Esophagus muscularis mucosa (tissue), 4 donors: ENCODE measurements around the gene MOB2. TPM values are rescaled to one million over a fixed set of nuclear protein-coding genes. Genes with fewer than 3 reads are reported as not detected.
A peak's percentile ranks its signal among the peaks of the same experiment; 100 is the strongest.

Experiments used
- DNase-seq: peaks from one replicate; pipeline ENCODE4 v3.0.0-alpha.2; 2017; ENCODE audit errors: extremely low spot score
- H3K27ac ChIP-seq, 4 donors: fragments of 200-600 bp; sonication (generic); replicated peaks in 1 of 4; 1 replicate in 3 of 4; 2 replicates in 1 of 4; pipeline ENCODE4 v1.5.1; 2016 to 2019; ENCODE audit warnings: mild to moderate bottlenecking in 1 of 4
- H3K27me3 ChIP-seq, 4 donors: fragments of 200-600 bp; sonication (generic); one replicate each; pipeline versions ENCODE4 v1.5.1 to v1.6.0; 2016 to 2019
- H3K36me3 ChIP-seq, 4 donors: fragments of 200-600 bp; sonication (generic); one replicate each; pipeline ENCODE4 v1.5.1; 2016 to 2019
- H3K4me1 ChIP-seq, 4 donors: fragments of 200-600 bp; sonication (generic); one replicate each; pipeline ENCODE4 v1.5.1; 2016 to 2019
- H3K4me3 ChIP-seq, 4 donors: fragments of 200-600 bp; sonication (generic); 1 replicate in 2 of 4; 2 replicates in 2 of 4; pipeline ENCODE4 v1.5.1; 2016 to 2019; ENCODE audit warnings: mild to moderate bottlenecking in 4 of 4, moderate library complexity in 1 of 4
- H3K9me3 ChIP-seq, 4 donors: fragments of 200-600 bp; sonication (generic); 1 replicate in 3 of 4; 2 replicates in 1 of 4; pipeline ENCODE4 v1.5.1; 2016 to 2019
- EP300 ChIP-seq: sonication (generic); formaldehyde crosslinking; IDR thresholded peaks from one replicate; pipeline ENCODE4 v1.6.1; 2017; ENCODE audit warnings: antibody characterized with exemption
- POLR2A ChIP-seq: fragments of 450-650 bp; IDR thresholded peaks from one replicate; pipeline ENCODE4 v1.6.1; 2017; ENCODE audit warnings: antibody characterized with exemption, moderate library complexity, mild to moderate bottlenecking, low read depth
- POLR2AphosphoS5 ChIP-seq, 2 donors: sonication (generic); formaldehyde crosslinking; IDR thresholded peaks; one replicate each; pipeline ENCODE4 v1.6.1; 2017; ENCODE audit warnings: antibody characterized with exemption in 2 of 2
- WGBS: methylation state at CpG from one replicate; pipeline ENCODE4 v1.1.5; 2018; 5-methylcytosine and 5-hydroxymethylcytosine counted together
- intact Hi-C: fragments of 100-400 bp; cut with DNase I; formaldehyde crosslinking; loops from one replicate; pipeline ENCODE4 v1.15.1; 2023
- total RNA-seq, 4 donors: library from RNA; depleted of rRNA; stranded (reverse); fragments of >200 nt; gene quantifications; one replicate each; pipeline versions ENCODE4 v1.1.0 to v1.2.1, GENCODE V29; 2016
- TF ChIP-seq, protein P1 (sequence below), 3 experiments: fragments of 200-600 bp in 2 of 3; fragments of 450-650 bp in 1 of 3; sonication (generic) in 2 of 3; IDR thresholded peaks; one replicate each; pipeline ENCODE4 v1.5.1; 2017 to 2019; ENCODE audit warnings: antibody characterized with exemption in 3 of 3, mild to moderate bottlenecking in 2 of 3, moderate library complexity in 1 of 3

The MOB2 gene
- total RNA-seq, 4 donors from 2014 or later: 66.6 to 115 (median 89.5) TPM

DNA sequence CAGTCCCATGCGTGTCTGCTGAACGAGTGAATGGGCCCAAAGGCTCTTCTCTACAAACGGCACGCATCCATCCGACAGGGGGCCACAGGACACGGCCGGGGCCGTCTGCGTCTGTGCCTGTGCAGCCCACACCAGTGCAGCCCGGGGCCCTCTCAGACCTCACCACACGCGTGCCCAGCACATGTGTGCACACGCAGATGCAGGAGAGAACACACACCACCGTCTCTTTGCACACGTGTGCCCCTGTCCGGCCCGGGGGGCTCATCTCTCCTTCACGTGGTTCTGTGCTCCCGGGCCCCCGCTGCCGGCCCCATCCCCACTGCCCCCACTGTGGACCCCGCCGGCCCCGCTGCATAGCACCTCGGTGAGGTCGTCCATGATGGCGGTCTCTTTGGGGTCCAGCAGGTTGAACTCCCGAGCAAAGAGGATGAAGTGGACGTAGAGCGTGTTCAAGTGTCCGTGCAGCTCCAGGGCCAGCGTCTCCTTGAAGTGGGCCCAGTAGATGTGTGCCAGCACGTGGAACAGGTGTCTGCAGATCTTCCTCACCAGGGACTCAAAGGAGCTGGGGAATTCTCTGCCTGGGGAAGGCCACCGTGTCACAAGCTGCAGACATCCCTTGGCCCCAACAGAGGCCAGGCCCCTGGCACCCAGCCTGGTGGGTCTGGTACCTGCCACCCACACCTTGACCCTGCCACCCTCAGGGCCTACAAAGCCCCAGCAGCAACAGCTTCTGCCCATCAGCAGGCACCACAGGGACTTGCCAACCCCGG, 16.5 kb downstream of the MOB2 start:
- Histone ChIP-seq H3K27ac (peak overlapping the region in 3 of 4 donors; percentile 27 to 60 (median 56)), H3K9me3 (no peaks in the 10 kb centered on the region), H3K27me3 (no peaks in the 10 kb centered on the region), H3K4me3 (no peak overlapping the region), H3K36me3 (peaks cover 36 to 95% (median 85%) of the 10 kb centered on the region in 4 donors), H3K4me1 (peaks cover 0 to 30% (median 20%) of the 10 kb centered on the region in 4 donors)
- intact Hi-C loops: no loop called here
- 84% methylated on average over 24 of the region's 35 CpGs for WGBS
- TF ChIP-seq, protein P1, sequence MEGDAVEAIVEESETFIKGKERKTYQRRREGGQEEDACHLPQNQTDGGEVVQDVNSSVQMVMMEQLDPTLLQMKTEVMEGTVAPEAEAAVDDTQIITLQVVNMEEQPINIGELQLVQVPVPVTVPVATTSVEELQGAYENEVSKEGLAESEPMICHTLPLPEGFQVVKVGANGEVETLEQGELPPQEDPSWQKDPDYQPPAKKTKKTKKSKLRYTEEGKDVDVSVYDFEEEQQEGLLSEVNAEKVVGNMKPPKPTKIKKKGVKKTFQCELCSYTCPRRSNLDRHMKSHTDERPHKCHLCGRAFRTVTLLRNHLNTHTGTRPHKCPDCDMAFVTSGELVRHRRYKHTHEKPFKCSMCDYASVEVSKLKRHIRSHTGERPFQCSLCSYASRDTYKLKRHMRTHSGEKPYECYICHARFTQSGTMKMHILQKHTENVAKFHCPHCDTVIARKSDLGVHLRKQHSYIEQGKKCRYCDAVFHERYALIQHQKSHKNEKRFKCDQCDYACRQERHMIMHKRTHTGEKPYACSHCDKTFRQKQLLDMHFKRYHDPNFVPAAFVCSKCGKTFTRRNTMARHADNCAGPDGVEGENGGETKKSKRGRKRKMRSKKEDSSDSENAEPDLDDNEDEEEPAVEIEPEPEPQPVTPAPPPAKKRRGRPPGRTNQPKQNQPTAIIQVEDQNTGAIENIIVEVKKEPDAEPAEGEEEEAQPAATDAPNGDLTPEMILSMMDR (IDR thresholded peaks at IDR 0.05): no peak
- TF ChIP-seq POLR2AphosphoS5 (IDR thresholded peaks at IDR 0.05): no peak
- DNase-seq: no peak

- intact Hi-C loops: no loop called here
- H3K4me3 ChIP-seq: no peak overlapping the region
- no peak for TF ChIP-seq EP300
- no peak for TF ChIP-seq POLR2AphosphoS5 (IDR thresholded peaks at IDR 0.05)
- TF ChIP-seq POLR2A: no peak
- TF ChIP-seq, protein P1 (IDR thresholded peaks at IDR 0.05): no peak
- H3K27me3 ChIP-seq: no peaks in the 10 kb centered on the region
- peak overlapping the region; percentile 27 to 64 (median 58) for H3K27ac ChIP-seq
- no peak for DNase-seq
- no peaks in the 10 kb centered on the region for H3K9me3 ChIP-seq
- H3K36me3 ChIP-seq: peaks cover 36 to 95% (median 79%) of the 10 kb centered on the region in 4 donors
- H3K4me1 ChIP-seq: peaks cover 0 to 30% (median 20%) of the 10 kb centered on the region in 4 donors
- 58% methylated on average over 8 of the region's 19 CpGs for WGBS
These were observed 17.2 kb downstream of the MOB2 start for GRCh38 chr11:1469287-1469910.

DNA sequence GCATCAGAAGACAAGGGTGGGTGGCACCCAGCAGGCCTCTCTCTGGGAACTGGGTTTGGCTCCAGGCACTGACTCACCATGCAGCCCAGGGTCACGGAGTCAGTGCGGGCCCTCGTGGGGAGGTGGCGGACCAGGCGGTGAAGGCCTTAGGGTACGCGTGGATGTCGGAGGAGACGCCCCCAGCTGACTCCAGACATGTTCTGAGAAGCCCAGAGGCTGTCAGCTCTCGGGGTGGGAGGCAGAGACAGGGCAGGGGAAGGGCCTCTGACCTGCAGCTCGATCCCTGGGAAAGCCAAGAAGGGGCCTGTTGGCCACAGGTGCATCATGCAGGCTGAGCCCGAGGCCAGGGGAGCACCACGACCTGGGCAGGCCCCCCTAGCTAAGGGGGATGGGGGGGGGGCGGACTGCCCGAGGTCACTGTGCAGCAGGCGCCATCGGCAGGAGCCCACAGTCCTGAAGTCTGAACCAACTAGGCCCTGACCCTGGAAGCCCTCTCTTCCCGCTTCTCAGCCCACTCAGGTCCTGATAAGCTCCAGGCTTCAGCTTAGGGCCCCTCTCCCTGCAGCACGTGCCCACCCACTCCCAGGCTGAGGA, 18.0 kb downstream of the MOB2 start:
- Histone ChIP-seq H3K4me1 (peaks cover 0 to 30% (median 20%) of the 10 kb centered on the region in 4 donors), H3K9me3 (no peaks in the 10 kb centered on the region), H3K27me3 (no peaks in the 10 kb centered on the region), H3K36me3 (peaks cover 36 to 88% (median 71%) of the 10 kb centered on the region in 4 donors), H3K27ac (peak overlapping the region; percentile 56 to 64 (median 62)), H3K4me3 (no peak overlapping the region)
- 91% methylated on average over 7 of the region's 19 CpGs for WGBS
- intact Hi-C loops: no loop called here
- no peak for DNase-seq
- TF ChIP-seq, protein P1 (IDR thresholded peaks at IDR 0.05): no peak
- TF ChIP-seq POLR2AphosphoS5 (IDR thresholded peaks at IDR 0.05) (no peak), POLR2A (no peak), EP300 (no peak)

DNA sequence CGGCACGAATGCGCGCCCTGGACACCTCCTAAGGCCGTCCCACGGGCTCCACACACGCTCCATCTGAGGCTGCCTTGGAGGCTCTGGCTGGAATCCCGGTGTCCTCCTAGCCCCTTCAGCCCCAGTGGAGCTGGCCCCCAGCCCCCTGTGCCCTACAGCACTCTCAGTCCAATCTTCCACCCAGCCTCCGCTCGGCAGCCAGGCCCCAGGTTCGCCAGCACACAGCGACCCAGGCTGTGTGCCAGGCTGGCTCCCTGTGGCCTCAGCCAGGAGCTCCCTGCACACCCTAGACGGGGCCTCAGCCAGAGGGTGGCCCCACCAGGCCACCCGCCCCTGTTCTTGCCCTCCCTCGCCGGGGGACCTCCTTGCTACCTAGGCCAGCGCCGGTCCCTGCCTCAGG, 18.6 kb downstream of the MOB2 start:
- H3K36me3 ChIP-seq: peaks cover 36 to 84% (median 69%) of the 10 kb centered on the region in 4 donors
- H3K27ac ChIP-seq: peak overlapping the region; percentile 56 to 64 (median 62)
- no peak overlapping the region for H3K4me3 ChIP-seq
- no peak for DNase-seq
- peaks cover 0 to 29% (median 20%) of the 10 kb centered on the region in 4 donors for H3K4me1 ChIP-seq
- H3K9me3 ChIP-seq: no peaks in the 10 kb centered on the region
- intact Hi-C loops: no loop called here
- TF ChIP-seq EP300: no peak
- no peak for TF ChIP-seq POLR2AphosphoS5 (IDR thresholded peaks at IDR 0.05)
- H3K27me3 ChIP-seq: no peaks in the 10 kb centered on the region
- WGBS: 87% methylated on average over 3 of the region's 18 CpGs

- Histone ChIP-seq H3K27ac (peak overlapping the region in 3 of 4 donors; percentile 56 to 64 (median 60)), H3K36me3 (peaks cover 36 to 83% (median 68%) of the 10 kb centered on the region in 4 donors), H3K27me3 (no peaks in the 10 kb centered on the region), H3K4me1 (peaks cover 0 to 27% (median 21%) of the 10 kb centered on the region in 4 donors), H3K9me3 (no peaks in the 10 kb centered on the region), H3K4me3 (no peak overlapping the region)
- TF ChIP-seq EP300 (no peak), POLR2AphosphoS5 (IDR thresholded peaks at IDR 0.05) (no peak), POLR2A (no peak)
- TF ChIP-seq, protein P1 (IDR thresholded peaks at IDR 0.05): no peak
- 83% methylated on average over 9 of the region's 9 CpGs for WGBS
- intact Hi-C loops: no loop called here
- no peak for DNase-seq
These were observed 19.3 kb downstream of the MOB2 start for GRCh38 chr11:1467270-1467669.
